OCI-LY1 (cell line): ENCODE measurements around the gene GOLM1.
"Not testable (repeated sequence)": the region's sequence is repeated elsewhere in the genome, so short reads cannot be mapped to it uniquely, and the experiment has no call there.

Experiments
- CTCF ChIP-seq: fragments of 200-600 bp; sonication (generic), shearing (Covaris generic); IDR thresholded peaks from 2 replicates; pipeline ENCODE4 v1.5.1; 2017; ENCODE audit warnings: mild to moderate bottlenecking, antibody characterized with exemption, low read length, moderate library complexity, mixed read lengths
- EZH2 ChIP-seq: fragments of 200-600 bp; sonication (generic), shearing (Covaris generic); IDR thresholded peaks from 2 replicates; pipeline ENCODE4 v1.8.0; 2017; ENCODE audit warnings: borderline replicate concordance, mixed run types, mild to moderate bottlenecking, antibody characterized with exemption, low read length, moderate library complexity, mixed read lengths

DNA sequence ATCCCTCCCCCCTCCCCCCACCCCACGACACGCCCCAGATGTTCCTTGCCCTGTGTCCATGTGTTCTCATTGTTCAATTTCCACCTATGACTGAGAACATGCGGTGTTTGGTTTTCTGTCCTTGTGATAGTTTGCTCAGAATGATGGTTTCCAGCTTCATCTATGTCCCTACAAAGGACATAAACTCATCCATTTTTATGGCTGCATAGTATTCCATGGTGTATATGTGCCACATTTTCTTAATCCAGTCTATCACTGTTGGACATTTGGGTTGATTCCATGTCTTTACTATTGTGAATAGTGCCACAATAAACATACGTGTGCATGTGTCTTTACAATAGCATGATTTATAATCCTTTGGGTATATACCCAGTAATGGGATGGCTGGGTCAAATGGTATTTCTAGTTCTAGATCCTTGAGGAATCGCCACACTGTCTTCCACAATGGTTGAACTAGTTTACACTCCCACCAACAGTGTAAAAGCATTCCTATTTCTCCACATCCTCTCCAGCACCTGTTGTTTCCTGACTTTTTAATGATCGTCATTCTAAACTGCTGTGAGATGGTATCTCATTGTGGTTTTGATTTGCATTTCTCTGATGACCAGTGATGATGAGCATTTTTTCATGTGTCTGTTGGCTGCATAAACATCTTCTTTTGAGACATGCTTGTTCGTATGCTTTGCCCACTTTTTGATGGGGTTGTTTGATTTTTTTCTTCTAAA, 51.2 kb downstream of the GOLM1 start:
- TF ChIP-seq CTCF, EZH2: not testable (repeated sequence)
